ENCODE data around the gene UBTD1. TPM values are rescaled to one million over a fixed set of nuclear protein-coding genes. Genes with fewer than 3 reads are reported as not detected.
"Not testable (repeated sequence)": the region's sequence is repeated elsewhere in the genome, so short reads cannot be mapped to it uniquely, and the experiment has no call there.

The UBTD1 gene
- total RNA-seq, 2 donors from 2014 or later = 22.6 to 23.7 TPM

DNA sequence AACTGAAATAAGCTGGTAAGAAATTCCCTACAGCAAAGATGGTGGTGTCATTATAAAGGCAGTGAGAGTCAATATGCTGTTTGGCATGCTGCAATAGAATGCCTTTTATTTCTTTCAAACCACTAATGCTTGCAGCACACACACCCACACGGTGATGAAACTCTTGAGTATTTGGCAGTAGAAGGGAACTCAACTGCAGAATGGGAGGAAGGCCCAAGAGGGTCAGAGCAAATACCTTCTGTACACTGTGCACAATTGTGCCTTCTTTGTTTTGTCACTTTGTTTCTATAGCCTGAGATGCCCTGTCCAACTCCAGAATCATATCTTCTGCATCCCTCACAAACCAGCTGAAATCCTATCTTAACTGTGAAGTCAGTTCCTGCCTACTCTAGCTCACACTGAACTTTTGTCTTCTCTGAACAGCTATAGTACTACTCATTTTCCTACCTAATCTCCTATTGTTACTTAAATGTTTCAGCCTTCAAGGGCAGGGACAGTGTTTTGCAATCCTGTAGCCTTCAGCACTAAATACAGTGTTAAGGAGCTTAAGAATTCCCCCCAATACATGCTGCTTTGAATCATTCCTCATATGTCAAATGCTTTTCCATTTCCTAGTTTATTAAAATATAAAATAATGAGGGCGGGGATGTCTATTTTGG is 22.7 kb upstream of the UBTD1 start:
- intact Hi-C loops (cut with DNase I) = no loop called here
- DNase-seq (no peak), ATAC-seq (peak; percentile 82 to 83)

DNA sequence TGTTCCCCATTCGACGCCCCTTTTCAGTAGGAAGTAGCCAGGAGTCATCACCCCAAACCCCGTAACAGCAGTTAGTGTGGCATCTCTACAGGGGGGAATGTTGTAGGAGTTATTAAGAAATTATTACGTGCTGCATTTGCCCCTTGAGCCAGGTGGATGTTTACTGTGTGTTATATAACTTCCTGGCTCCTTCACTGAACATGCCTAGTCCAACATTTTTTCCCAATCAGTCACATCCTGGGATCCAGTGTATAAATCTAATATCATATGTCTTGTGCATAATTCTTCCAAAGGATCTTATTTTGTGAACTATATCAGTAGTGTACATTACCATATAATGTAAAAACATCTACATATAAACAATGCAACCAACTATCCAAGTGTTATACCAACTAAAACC is 19.3 kb upstream of the UBTD1 start:
- ATAC-seq; intact Hi-C loops (cut with DNase I); DNase-seq: not testable (repeated sequence)

DNA sequence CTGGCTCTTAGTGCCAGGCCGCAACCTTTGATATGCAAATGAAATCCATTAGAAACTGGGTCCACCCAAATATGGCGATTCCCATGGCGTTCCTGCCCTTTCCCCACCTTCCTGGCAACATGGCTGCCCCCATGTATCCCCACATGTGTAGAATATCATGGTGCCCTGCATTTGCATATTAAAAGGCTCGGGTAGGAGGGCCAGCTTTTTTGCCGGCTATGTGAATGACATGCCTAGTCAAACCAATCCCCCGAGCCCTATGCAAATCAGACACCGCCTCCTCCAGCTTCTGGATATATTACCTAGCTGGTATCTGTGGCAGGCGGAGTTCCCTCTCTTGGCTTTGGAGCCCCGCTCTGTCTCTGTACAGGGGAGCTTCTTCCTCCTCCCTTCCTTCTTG is 18.8 kb upstream of the UBTD1 start:
- intact Hi-C loops (cut with DNase I) = no loop called here
- ATAC-seq (no peak), DNase-seq (no peak)

DNA sequence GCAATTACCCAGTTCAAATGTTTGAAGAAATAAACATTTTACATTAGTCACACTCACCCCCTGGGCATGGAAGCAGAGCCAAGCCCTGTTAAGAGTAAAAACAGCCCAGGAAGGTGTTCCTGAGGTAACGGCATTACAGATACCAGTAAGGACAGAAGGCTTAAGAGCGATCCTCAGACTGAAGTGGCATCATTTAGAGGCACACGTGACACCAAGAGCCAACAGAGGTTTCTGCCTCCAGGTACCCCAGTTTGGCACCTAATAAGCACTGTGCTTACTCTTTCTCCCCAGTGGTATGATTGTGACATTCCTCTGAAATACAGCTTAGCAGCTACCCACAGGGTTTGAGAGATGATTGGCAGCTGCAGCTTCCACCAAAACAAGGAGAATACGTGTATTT is 17.7 kb upstream of the UBTD1 start:
- no peak for DNase-seq
- ATAC-seq = no peak
- intact Hi-C loops (cut with DNase I) = no loop called here

DNA sequence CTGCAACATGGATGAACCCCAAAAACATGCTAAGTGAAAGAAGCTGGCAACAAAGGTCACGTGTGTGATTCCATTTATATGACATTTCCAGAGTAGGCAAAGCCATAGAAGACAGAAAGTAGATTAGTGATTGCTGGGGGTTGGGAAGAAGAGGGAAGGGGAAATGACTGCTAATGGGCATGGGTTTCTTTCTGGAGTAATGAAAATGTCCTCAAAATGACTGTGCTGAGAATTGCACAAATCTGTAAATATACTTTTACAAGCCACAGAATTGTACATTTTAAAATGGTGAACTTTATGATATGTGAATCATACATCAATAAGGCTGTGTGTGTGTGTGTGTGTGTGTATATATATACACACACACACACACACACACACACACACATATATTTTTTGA is 16.3 kb upstream of the UBTD1 start:
- ATAC-seq (no peak), DNase-seq (no peak)
- intact Hi-C loops (cut with DNase I) = no loop called here

DNA sequence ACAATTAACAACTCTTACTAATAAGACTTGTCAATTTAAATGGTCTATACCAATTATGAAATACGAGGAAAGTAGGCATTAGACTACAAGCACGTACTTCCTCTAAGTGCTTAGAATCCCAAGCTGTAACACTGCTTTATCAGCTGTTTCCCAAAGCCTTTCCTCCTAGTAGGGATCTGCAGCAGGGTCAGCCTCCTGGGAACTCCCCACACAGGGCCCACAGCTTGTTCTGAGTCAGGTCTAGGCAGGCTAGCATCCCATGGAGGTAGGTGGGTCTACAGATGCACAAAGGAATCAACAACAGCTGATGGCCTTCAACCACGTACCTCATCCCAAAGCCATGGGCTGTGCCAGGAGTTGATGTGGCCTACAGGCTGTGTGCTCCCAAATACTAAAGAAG is 15.2 kb upstream of the UBTD1 start:
- DNase-seq = no peak
- intact Hi-C loops (cut with DNase I) = no loop called here
- no peak for ATAC-seq

- no peak for ATAC-seq
- intact Hi-C loops (cut with DNase I) = no loop called here
Observed at GRCh38 chr10:97483921-97484320, 14.8 kb upstream of the UBTD1 start.

DNA sequence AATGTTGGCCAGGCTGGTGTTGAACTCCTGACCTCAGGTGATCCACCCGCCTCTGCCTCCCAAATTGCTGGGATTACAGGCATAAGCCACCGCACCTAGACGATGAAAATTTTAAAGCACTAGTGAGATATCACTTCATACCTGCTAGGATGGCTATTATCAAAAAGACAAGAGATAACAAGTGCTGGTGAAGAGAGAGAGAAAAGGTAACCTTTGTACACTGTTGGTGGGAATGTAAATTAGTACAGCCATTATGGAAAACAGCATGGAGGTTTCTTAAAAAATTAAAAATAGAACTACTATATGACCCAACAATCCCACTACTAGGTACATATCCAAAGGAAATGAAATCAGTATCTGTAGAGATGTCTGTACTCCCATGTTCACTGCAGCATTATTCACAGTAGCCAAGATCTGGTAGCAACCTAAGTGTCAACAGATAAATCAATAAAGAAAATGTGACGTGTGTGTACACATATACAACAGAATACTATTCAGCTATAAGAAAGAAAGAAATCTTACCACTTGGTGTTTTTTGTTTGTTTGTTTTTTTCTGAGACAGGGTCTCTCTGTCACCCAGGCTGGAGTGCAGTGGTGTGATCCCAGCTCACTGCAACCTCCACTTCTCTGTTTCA is 13.0 kb upstream of the UBTD1 start:
- intact Hi-C loops (cut with DNase I) = no loop called here
- DNase-seq (no peak), ATAC-seq (no peak)

More at GRCh38 chr10:97483921-97484320, 14.8 kb upstream of the UBTD1 start:
- no peak for DNase-seq

DNA sequence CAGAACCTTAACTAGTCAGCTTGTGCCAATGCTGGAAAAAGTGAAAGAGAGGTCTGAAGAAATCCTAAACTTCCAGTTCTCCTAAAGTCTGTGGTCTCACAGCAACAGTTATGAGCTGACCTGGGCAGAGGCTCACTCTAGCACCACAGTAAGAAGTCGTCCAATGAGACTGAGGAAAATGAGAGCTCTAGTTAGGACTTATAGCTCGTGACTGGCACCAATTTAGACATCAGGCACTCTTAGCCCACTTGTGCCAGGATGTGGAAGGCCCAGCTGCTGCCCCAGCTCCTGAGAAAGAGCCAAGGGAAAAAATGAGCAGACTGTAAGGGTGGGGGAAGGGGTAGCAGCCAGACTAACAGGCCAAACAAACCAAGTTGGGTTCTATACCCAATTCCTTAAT is 8.1 kb upstream of the UBTD1 start:
- no peak for DNase-seq
- intact Hi-C loops (cut with DNase I) = loop anchor here in 1 of 2 donors (10.0 kb wide), 1 partner anchor 54 kb away; no protein-coding TSS in a partner anchor
- peak; percentile 78 to 79 for ATAC-seq

- no peak for DNase-seq
- intact Hi-C loops (cut with DNase I) = loop anchor here in 1 of 2 donors (10.0 kb wide), 1 partner anchor 51 kb away; no protein-coding TSS in a partner anchor
- ATAC-seq = no peak
Observed at GRCh38 chr10:97494151-97494550, 4.6 kb upstream of the UBTD1 start.

DNA sequence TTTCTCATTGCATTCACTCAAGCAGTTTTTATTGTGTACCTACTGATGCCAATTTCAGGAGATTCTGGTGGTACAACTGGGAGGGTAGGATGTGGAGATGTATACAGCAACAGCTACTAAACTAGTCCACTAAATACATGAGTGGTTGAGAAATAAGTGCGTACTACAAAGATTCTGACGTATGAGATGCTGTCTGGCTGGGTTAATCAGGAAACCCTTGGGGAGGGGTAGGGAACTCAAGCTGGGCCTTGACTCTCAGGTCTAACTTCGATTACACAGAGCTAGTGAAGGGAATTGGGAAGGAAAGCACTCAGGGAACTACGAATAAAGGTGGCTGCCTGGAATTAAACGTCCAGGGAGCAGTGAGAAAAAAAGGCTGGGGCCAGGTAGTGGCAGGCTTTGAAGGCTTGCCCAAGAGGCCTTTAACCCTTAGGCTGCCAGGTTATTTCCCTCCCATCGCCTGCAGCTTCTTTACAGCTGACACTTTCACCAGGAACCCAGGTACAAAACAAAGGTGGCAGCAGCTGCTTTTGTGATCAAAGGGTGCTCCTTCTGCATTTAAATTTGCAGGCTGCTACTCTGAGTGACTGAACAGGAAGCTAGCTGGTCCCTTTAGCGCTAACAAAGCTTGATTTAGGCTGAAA is 3.7 kb upstream of the UBTD1 start:
- intact Hi-C loops (cut with DNase I) = loop anchor here in 1 of 2 donors (10.0 kb wide), 1 partner anchor 50 kb away; no protein-coding TSS in a partner anchor
- no peak for ATAC-seq
- DNase-seq = no peak

- ATAC-seq = peak; percentile 28 to 65
- intact Hi-C loops (cut with DNase I) = loop anchor here in 1 of 2 donors (10.0 kb wide), 1 partner anchor 47 kb away; no protein-coding TSS in a partner anchor
- DNase-seq = peak; percentile 87
Observed at GRCh38 chr10:97497572-97498075, 1.1 kb upstream of the UBTD1 start.

GRCh38 chr10:97498076-97498840 is 466 bp upstream of the UBTD1 start, which contains the start of gene MMS19:
MMS19 (minus strand) TSS chr10:97498422; CDS start chr10:97498384, 38 bp downstream.
- DNase-seq (peak; percentile 100), ATAC-seq (peak; percentile 91 to 96)
- intact Hi-C loops (cut with DNase I) = loop anchor here in 1 of 2 donors (10.0 kb wide), 1 partner anchor 47 kb away; no protein-coding TSS in a partner anchor

DNA sequence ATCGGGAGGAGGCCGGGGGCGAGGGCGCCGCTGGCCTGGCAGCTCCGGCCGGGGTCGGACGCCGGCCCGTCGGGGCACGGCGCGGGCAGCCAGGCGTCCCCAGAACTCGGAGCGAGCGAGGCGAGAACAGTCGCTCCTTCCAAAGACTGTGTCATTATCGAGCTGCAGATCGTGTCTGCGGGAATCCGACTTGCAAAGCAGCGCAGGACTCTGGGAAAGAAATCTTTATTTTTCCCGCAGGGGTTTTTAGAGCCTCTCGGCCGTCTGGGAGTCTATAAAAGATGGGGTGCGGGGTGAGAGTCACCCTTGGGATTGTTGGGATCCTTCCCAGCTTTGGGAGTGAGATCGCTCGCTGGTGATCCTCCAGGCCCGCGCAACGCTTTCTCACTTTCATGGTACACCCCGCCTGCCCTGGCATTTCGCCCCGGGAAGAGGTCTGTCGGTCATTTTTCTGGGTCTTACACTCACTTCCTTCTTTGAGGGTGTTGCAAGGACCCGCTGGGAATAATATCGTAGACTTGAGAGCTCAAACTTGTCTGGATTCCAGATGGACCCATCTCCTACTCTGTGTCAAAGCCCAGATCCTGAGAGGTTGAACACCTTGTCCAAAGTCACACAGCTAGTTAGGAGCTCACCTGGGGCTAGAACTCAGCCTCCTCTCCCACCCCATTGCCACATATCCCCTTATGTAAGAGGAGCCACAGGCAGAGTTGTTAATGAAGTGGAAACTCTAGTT is 1.0 kb downstream of the UBTD1 start:
- ATAC-seq (no peak), DNase-seq (peak; percentile 86)
- intact Hi-C loops (cut with DNase I) = loop anchor here in 1 of 2 donors (10.0 kb wide), 1 partner anchor 45 kb away; no protein-coding TSS in a partner anchor

GRCh38 chr10:97500297-97500575 is 1.5 kb downstream of the UBTD1 start:
- intact Hi-C loops (cut with DNase I) = no loop called here
- DNase-seq (no peak), ATAC-seq (no peak)

- DNase-seq (no peak), ATAC-seq (no peak)
- intact Hi-C loops (cut with DNase I) = no loop called here
Observed at GRCh38 chr10:97502916-97503315, 4.2 kb downstream of the UBTD1 start.

GRCh38 chr10:97503406-97503805 is 4.7 kb downstream of the UBTD1 start:
- DNase-seq (no peak), ATAC-seq (no peak)
- intact Hi-C loops (cut with DNase I) = no loop called here

DNA sequence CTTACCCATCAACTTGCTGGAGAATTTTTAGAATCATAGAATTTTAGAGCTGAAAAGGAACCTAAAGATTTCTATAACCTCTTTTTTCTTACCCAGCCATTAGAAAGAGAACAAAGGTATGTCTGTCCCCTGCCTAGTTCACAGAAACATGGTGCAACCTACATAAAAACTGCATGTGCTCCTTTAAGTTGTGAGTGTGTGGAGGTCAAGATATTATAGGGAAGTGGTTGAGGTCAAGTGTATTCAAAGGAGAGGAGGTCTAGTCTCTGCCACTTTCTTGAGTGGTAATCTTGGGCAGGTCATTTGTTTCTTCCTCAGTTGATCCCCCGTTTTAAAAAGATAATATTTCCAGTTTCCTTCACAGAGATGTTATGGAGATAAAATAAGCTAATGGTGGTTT is 6.4 kb downstream of the UBTD1 start:
- DNase-seq (no peak), ATAC-seq (no peak)
- intact Hi-C loops (cut with DNase I) = no loop called here
